ENCODE data around the gene TTC7B. TPM values are rescaled to one million over a fixed set of nuclear protein-coding genes. Genes with fewer than 3 reads are reported as not detected.

TTC7B gene
- polyA plus RNA-seq, 1 donor from 2014 or later, result 19.9 TPM

DNA sequence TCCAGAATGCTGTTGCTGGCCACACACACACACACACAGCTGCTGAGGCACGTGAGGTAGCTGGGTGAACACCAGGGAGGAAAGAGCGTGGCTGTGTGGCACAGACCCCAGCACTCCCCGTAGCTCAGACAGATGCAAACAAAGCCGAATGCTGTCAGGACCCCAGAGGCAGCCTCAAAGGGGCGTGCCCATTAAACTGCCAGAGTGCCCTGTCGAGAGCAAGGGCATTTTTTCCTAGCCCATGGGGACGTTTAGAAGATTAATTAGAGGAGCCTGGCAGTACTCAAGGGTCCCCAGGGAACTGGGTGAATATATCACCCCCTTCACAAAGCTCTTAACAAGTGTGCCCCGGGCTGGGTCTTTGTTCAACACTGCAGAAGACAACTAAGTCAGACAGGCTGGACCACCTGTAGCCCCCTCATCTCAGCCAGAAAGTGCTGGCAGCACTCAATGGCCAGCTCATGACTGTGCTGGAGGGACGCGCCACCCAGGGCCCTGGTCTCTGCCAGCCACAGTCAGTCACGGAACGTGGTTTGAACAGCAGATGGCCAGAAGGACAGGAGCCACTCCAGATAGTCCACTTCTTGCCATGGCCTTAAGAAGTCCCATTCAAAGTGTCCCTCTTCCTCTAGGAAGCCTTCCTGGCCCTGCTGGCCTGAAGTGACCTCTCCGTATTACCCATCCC, 37.5 kb downstream of the TTC7B start:
- no peak overlapping the region for H3K4me3 ChIP-seq (ENCODE audit: low read length)
- no peaks in the 10 kb centered on the region for H3K9me2 ChIP-seq (ENCODE audit: insufficient read depth, low read length)
- no peaks in the 10 kb centered on the region for H3K36me3 ChIP-seq (ENCODE audit: insufficient read depth, low read length)
- H3K4me2 ChIP-seq (ENCODE audit: low read length), result no peak overlapping the region
- H3K9ac ChIP-seq (ENCODE audit: low read length), result no peak overlapping the region
- no peaks in the 10 kb centered on the region for H3K79me2 ChIP-seq (replicated peaks; ENCODE audit: insufficient read depth, low read length)
- H3K27ac ChIP-seq (ENCODE audit: low read length), result no peak overlapping the region
- H3K9me3 ChIP-seq (ENCODE audit: low read length), result no peaks in the 10 kb centered on the region
- TF ChIP-seq, protein P1, sequence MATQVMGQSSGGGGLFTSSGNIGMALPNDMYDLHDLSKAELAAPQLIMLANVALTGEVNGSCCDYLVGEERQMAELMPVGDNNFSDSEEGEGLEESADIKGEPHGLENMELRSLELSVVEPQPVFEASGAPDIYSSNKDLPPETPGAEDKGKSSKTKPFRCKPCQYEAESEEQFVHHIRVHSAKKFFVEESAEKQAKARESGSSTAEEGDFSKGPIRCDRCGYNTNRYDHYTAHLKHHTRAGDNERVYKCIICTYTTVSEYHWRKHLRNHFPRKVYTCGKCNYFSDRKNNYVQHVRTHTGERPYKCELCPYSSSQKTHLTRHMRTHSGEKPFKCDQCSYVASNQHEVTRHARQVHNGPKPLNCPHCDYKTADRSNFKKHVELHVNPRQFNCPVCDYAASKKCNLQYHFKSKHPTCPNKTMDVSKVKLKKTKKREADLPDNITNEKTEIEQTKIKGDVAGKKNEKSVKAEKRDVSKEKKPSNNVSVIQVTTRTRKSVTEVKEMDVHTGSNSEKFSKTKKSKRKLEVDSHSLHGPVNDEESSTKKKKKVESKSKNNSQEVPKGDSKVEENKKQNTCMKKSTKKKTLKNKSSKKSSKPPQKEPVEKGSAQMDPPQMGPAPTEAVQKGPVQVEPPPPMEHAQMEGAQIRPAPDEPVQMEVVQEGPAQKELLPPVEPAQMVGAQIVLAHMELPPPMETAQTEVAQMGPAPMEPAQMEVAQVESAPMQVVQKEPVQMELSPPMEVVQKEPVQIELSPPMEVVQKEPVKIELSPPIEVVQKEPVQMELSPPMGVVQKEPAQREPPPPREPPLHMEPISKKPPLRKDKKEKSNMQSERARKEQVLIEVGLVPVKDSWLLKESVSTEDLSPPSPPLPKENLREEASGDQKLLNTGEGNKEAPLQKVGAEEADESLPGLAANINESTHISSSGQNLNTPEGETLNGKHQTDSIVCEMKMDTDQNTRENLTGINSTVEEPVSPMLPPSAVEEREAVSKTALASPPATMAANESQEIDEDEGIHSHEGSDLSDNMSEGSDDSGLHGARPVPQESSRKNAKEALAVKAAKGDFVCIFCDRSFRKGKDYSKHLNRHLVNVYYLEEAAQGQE (IDR thresholded peaks at IDR 0.05; ENCODE audit: borderline replicate concordance), result no peak
- TF ChIP-seq POLR2AphosphoS5 (IDR thresholded peaks at IDR 0.05) (no peak), EZH2 (IDR thresholded peaks at IDR 0.05; ENCODE audit: borderline replicate concordance, insufficient read depth, low read length, poor library complexity, severe bottlenecking) (no peak), RAD21 (conservative IDR thresholded peaks at IDR 0.05) (no peak), SMC3 (conservative IDR thresholded peaks at IDR 0.05; ENCODE audit: poor library complexity) (no peak), TAF1 (IDR thresholded peaks at IDR 0.05; ENCODE audit: low read depth) (no peak), EP300 (conservative IDR thresholded peaks at IDR 0.05; ENCODE audit: poor library complexity, severe bottlenecking) (no peak), MXI1 (conservative IDR thresholded peaks at IDR 0.05; ENCODE audit: poor library complexity, severe bottlenecking) (no peak)
- TF ChIP-seq, protein P2, sequence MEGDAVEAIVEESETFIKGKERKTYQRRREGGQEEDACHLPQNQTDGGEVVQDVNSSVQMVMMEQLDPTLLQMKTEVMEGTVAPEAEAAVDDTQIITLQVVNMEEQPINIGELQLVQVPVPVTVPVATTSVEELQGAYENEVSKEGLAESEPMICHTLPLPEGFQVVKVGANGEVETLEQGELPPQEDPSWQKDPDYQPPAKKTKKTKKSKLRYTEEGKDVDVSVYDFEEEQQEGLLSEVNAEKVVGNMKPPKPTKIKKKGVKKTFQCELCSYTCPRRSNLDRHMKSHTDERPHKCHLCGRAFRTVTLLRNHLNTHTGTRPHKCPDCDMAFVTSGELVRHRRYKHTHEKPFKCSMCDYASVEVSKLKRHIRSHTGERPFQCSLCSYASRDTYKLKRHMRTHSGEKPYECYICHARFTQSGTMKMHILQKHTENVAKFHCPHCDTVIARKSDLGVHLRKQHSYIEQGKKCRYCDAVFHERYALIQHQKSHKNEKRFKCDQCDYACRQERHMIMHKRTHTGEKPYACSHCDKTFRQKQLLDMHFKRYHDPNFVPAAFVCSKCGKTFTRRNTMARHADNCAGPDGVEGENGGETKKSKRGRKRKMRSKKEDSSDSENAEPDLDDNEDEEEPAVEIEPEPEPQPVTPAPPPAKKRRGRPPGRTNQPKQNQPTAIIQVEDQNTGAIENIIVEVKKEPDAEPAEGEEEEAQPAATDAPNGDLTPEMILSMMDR (IDR thresholded peaks at IDR 0.05; ENCODE audit: poor library complexity, severe bottlenecking), result no peak
- H4K20me1 ChIP-seq (ENCODE audit: insufficient read depth), result no peaks in the 10 kb centered on the region
- H3F3A ChIP-seq (ENCODE audit: insufficient read depth, low read length, poor library complexity, severe bottlenecking), result no peaks in the 10 kb centered on the region
- no peaks in the 10 kb centered on the region for H3K27me3 ChIP-seq (ENCODE audit: insufficient read depth, low read depth, low read length)
- no peak overlapping the region for H2AFZ ChIP-seq (ENCODE audit: low read depth, low read length)

DNA sequence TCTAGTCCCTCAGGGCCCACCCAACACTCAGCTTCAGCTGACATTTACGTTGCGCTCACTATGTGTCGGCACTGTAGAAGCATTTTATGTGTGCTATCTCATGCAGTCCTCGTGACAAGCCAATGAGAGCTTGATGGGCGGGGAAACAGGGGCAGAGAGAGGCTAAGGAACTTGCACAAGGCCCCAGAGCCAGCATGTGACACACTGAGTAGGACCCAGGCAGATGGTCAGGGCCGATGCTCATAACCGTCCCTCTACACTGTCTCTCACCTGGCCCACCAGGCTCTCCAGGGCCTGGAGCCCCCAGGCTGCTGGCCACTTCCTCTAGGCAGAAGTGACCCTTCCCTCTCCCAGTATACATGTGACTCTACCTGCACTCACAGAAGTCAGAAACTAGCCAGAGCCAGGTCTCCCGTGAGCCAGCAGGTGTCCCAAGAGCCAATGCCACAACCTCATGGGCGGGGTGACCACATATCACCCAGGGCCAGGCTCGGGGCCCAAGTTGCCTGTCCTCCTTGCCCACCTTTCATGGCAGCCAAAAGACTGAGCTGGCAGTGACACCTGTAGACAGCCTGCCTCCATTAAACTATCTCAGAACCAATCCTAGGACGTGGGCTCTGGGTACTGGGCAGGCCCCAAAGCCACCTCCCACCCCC, 38.3 kb downstream of the TTC7B start:
- Histone ChIP-seq H3K79me2 (replicated peaks; ENCODE audit: insufficient read depth, low read length) (no peaks in the 10 kb centered on the region), H3K4me3 (ENCODE audit: low read length) (no peak overlapping the region), H3K27me3 (ENCODE audit: insufficient read depth, low read depth, low read length) (no peaks in the 10 kb centered on the region), H3K9me2 (ENCODE audit: insufficient read depth, low read length) (no peaks in the 10 kb centered on the region), H2AFZ (ENCODE audit: low read depth, low read length) (no peak overlapping the region), H3K4me2 (ENCODE audit: low read length) (no peak overlapping the region), H3K36me3 (ENCODE audit: insufficient read depth, low read length) (no peaks in the 10 kb centered on the region), H3K9me3 (ENCODE audit: low read length) (no peaks in the 10 kb centered on the region), H3F3A (ENCODE audit: insufficient read depth, low read length, poor library complexity, severe bottlenecking) (no peaks in the 10 kb centered on the region), H4K20me1 (ENCODE audit: insufficient read depth) (no peaks in the 10 kb centered on the region), H3K9ac (ENCODE audit: low read length) (no peak overlapping the region), H3K27ac (ENCODE audit: low read length) (no peak overlapping the region)
- TF ChIP-seq, protein P2 (IDR thresholded peaks at IDR 0.05; ENCODE audit: poor library complexity, severe bottlenecking), result no peak
- TF ChIP-seq TAF1 (IDR thresholded peaks at IDR 0.05; ENCODE audit: low read depth) (no peak), RAD21 (conservative IDR thresholded peaks at IDR 0.05) (no peak), SMC3 (conservative IDR thresholded peaks at IDR 0.05; ENCODE audit: poor library complexity) (no peak), EP300 (conservative IDR thresholded peaks at IDR 0.05; ENCODE audit: poor library complexity, severe bottlenecking) (no peak), EZH2 (IDR thresholded peaks at IDR 0.05; ENCODE audit: borderline replicate concordance, insufficient read depth, low read length, poor library complexity, severe bottlenecking) (no peak), POLR2AphosphoS5 (IDR thresholded peaks at IDR 0.05) (no peak), MXI1 (conservative IDR thresholded peaks at IDR 0.05; ENCODE audit: poor library complexity, severe bottlenecking) (no peak)
- TF ChIP-seq, protein P1 (IDR thresholded peaks at IDR 0.05; ENCODE audit: borderline replicate concordance), result no peak
